GM23338 (cell line): ENCODE data around the gene METRN. TPM values are rescaled to one million over a fixed set of nuclear protein-coding genes. Genes with fewer than 3 reads are reported as not detected.

Experiments
- ATAC-seq: fragments of 200-7000 bp; cut with Tn5 transposase; 3 replicates; pipeline ENCODE4 v1.9.1; 2020
- DNase-seq: peaks from one replicate; pipeline ENCODE4 v3.0.0-alpha.2; 2015; ENCODE audit warnings: low spot score
- H2AFZ ChIP-seq: fragments of 200-600 bp; sonication (generic); 2 replicates; pipeline ENCODE4 v1.8.0; 2016; ENCODE audit warnings: antibody characterized with exemption, mild to moderate bottlenecking, moderate library complexity
- H3F3A ChIP-seq: fragments of 200-600 bp; sonication (generic); replicated peaks from 2 replicates; pipeline ENCODE4 v1.8.0; 2017; ENCODE audit warnings: antibody characterized with exemption, mixed run types, low read depth
- H3K27ac ChIP-seq: fragments of 200-600 bp; sonication (generic); 2 replicates; pipeline ENCODE4 v1.6.1; 2016; ENCODE audit warnings: low read depth
- H3K27me3 ChIP-seq: fragments of 200-600 bp; sonication (generic); 2 replicates; pipeline ENCODE4 v1.8.0; 2016; ENCODE audit warnings: mild to moderate bottlenecking, mixed run types, moderate library complexity; ENCODE audit not compliant: insufficient read depth
- H3K36me3 ChIP-seq: fragments of 200-600 bp; sonication (generic); 2 replicates; pipeline ENCODE4 v1.8.0; 2016; ENCODE audit warnings: mild to moderate bottlenecking; ENCODE audit not compliant: insufficient read depth
- H3K4me1 ChIP-seq: fragments of 200-600 bp; sonication (generic); 2 replicates; pipeline ENCODE4 v1.8.0; 2016; ENCODE audit warnings: mild to moderate bottlenecking, moderate library complexity; ENCODE audit not compliant: insufficient read depth
- H3K4me2 ChIP-seq: fragments of 200-600 bp; sonication (generic); 2 replicates; pipeline ENCODE4 v1.7.1; 2017; ENCODE audit warnings: mixed run types
- H3K4me3 ChIP-seq: fragments of 200-600 bp; sonication (generic); 2 replicates; pipeline ENCODE4 v1.6.1; 2016; ENCODE audit warnings: mixed run types
- H3K79me2 ChIP-seq: fragments of 200-600 bp; sonication (generic); replicated peaks from 2 replicates; pipeline ENCODE4 v1.8.0; 2017; ENCODE audit warnings: mild to moderate bottlenecking; ENCODE audit not compliant: insufficient read depth
- H3K9me2 ChIP-seq: fragments of 200-600 bp; sonication (generic); 2 replicates; pipeline ENCODE4 v1.8.0; 2017; ENCODE audit not compliant: insufficient read depth
- H4K20me1 ChIP-seq: fragments of 200-600 bp; sonication (generic); replicated peaks from 2 replicates; pipeline ENCODE4 v1.8.0; 2017; ENCODE audit warnings: mild to moderate bottlenecking; ENCODE audit not compliant: insufficient read depth
- H3K27ac Mint-ChIP-seq: 2 replicates; pipeline ENCODE4 v1.8.0; 2020; ENCODE audit warnings: inconsistent platforms, mild to moderate bottlenecking, moderate library complexity, mixed read lengths
- H3K27me3 Mint-ChIP-seq: 3 replicates; pipeline ENCODE4 v1.8.0; 2022; ENCODE audit warnings: low read depth, mild to moderate bottlenecking, moderate library complexity, mixed read lengths, inconsistent platforms; ENCODE audit not compliant: insufficient read depth, poor library complexity
- H3K36me3 Mint-ChIP-seq: 3 replicates; pipeline ENCODE4 v1.8.0; 2021; ENCODE audit warnings: low read depth, mild to moderate bottlenecking, inconsistent platforms, moderate library complexity, mixed read lengths
- H3K4me1 Mint-ChIP-seq: 3 replicates; pipeline ENCODE4 v1.8.0; 2020; ENCODE audit warnings: mild to moderate bottlenecking, inconsistent platforms, mixed read lengths
- H3K4me3 Mint-ChIP-seq: 3 replicates; pipeline ENCODE4 v1.8.0; 2021; ENCODE audit warnings: moderate library complexity, mild to moderate bottlenecking, inconsistent platforms, mixed read lengths
- H3K9me3 Mint-ChIP-seq: 3 replicates; pipeline ENCODE4 v1.8.0; 2020; ENCODE audit warnings: moderate library complexity, mild to moderate bottlenecking, inconsistent platforms, mixed read lengths
- CREB1 ChIP-seq: fragments of 250-450 bp; sonication (Bioruptor Pico); IDR thresholded peaks from 2 replicates; pipeline ENCODE4 v1.5.0; 2020; ENCODE audit warnings: low read depth, mild to moderate bottlenecking, moderate library complexity
- ETS1 ChIP-seq: IDR thresholded peaks from 2 replicates; pipeline ENCODE4 v1.6.1; 2016; ENCODE audit warnings: antibody characterized with exemption
- EZH2 ChIP-seq: fragments of 200-600 bp; sonication (generic); IDR thresholded peaks from one replicate; pipeline ENCODE4 v1.8.0; 2017; ENCODE audit warnings: antibody characterized with exemption, mild to moderate bottlenecking, low read depth; ENCODE audit not compliant: unreplicated experiment
- JUNB ChIP-seq: IDR thresholded peaks from one replicate; pipeline ENCODE4 v1.6.1; 2016; ENCODE audit warnings: antibody characterized with exemption; ENCODE audit not compliant: unreplicated experiment
- POLR2AphosphoS5 ChIP-seq: IDR thresholded peaks from 2 replicates; pipeline ENCODE4 v1.6.1; 2016; ENCODE audit warnings: antibody characterized with exemption, low read depth
- STAT1 ChIP-seq: IDR thresholded peaks from one replicate; pipeline ENCODE4 v1.6.1; 2016; ENCODE audit warnings: antibody characterized with exemption; ENCODE audit not compliant: unreplicated experiment
- ZNF331 ChIP-seq: fragments of 250-450 bp; sonication (Bioruptor Pico); IDR thresholded peaks from 2 replicates; pipeline ENCODE4 v1.5.0; 2020; ENCODE audit warnings: low read depth, mild to moderate bottlenecking, moderate library complexity
- ZNF462 ChIP-seq: fragments of 250-450 bp; sonication (Bioruptor Pico); IDR thresholded peaks from 2 replicates; pipeline ENCODE4 v1.5.0; 2020; ENCODE audit warnings: mild to moderate bottlenecking, moderate library complexity
- polyA plus RNA-seq: library from polyadenylated mRNA; unstranded; fragments of >200 nt; fragmentation: Nextera tagmentation; extraction: Ambion mirVana; gene quantifications from 2 replicates; pipeline ENCODE4 v1.2.1, GENCODE V29; 2016
- total RNA-seq: library from RNA; depleted of rRNA; stranded (reverse); fragments of >200 nt; shearing (Covaris generic); gene quantifications from 2 replicates; pipeline ENCODE4 v1.2.3, GENCODE V29; 2014
- TF ChIP-seq, protein P1 (sequence below): IDR thresholded peaks from one replicate; pipeline ENCODE4 v1.6.1; 2018; ENCODE audit warnings: antibody characterized with exemption; ENCODE audit not compliant: unreplicated experiment

The METRN gene
- total and polyA plus RNA-seq, 2 experiments from 2014 or later = 18.7 to 33.0 TPM

DNA sequence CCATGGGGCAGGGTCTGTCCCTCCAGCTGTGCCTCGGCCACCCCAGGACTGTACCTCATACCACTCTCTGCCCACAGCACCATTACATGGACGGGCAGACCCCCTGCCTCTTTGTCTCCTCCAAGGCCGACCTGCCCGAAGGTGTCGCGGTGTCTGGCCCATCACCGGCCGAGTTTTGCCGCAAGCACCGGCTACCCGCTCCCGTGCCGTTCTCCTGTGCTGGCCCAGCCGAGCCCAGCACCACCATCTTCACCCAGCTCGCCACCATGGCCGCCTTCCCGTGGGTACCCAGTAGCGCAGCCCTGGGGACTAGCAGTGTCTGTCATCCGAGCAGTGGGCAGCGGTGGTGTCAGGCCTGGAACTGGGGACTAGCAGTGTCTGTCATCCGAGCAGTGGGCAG lies 42.1 kb upstream of the METRN start:
- Mint-ChIP-seq H3K9me3 (no peaks in the 10 kb centered on the region), H3K27me3 (peaks cover 6% of the 10 kb centered on the region), H3K4me1 (peaks cover 12% of the 10 kb centered on the region; the same call in 2 of the 3 replicates), H3K36me3 (peaks cover 21% of the 10 kb centered on the region), H3K4me3 (no peak overlapping the region), H3K27ac (no peak overlapping the region)
- H3K27ac ChIP-seq = no peak overlapping the region
- ATAC-seq = no peak
- H3K4me3 ChIP-seq = no peak overlapping the region
- TF ChIP-seq ZNF462 = no peak
- H3K27me3 ChIP-seq = no peaks in the 10 kb centered on the region
- H3K4me1 ChIP-seq = peaks cover 11% of the 10 kb centered on the region; the same call in 1 of the 2 replicates
- no peak for DNase-seq
- H3K9me2 ChIP-seq = no peaks in the 10 kb centered on the region
- H4K20me1 ChIP-seq = peaks cover 3% of the 10 kb centered on the region
- H3K79me2 ChIP-seq = peaks cover 16% of the 10 kb centered on the region
- H3K4me2 ChIP-seq = no peak overlapping the region
- peaks cover 17% of the 10 kb centered on the region; the same call in 1 of the 2 replicates for H3F3A ChIP-seq
- H2AFZ ChIP-seq = no peak overlapping the region
- H3K36me3 ChIP-seq = peaks cover 11% of the 10 kb centered on the region; the same call in 1 of the 2 replicates

DNA sequence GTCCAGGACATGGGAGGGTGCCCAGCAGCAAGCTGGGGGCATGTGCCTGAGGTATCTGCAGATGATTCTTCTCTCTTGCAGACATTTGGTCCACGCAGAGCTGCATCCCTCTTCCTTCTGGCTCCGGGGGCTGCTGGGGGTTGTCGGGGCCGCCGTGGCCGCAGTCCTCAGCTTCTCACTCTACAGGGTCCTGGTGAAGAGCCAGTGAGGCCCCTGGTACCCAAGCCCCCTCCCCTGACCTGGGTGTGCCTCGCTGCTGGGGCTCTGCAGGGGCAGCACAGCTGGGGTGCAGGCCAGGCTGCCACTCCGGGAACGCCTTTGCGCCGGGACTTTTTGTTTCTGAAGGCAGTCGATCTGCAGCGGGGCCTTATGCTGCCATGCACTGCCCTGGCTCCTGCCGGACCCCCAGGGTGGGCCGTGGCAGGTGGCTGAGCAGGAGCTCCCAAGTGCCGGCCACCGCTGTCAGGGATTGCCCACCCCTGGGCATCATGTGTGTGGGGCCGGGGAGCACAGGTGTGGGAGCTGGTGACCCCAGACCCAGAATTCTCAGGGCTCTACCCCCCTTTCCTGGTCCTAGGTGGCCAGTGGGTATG lies 41.4 kb upstream of the METRN start:
- no peak overlapping the region for H3K4me3 Mint-ChIP-seq
- no peaks in the 10 kb centered on the region for H3K9me2 ChIP-seq
- no peak overlapping the region for H3K27ac ChIP-seq
- H3K79me2 ChIP-seq = peaks cover 12% of the 10 kb centered on the region
- H3F3A ChIP-seq = peaks cover 17% of the 10 kb centered on the region; the same call in 1 of the 2 replicates
- H3K36me3 ChIP-seq = peaks cover 11% of the 10 kb centered on the region; the same call in 1 of the 2 replicates
- no peak for DNase-seq
- no peak for ATAC-seq
- H3K4me2 ChIP-seq = no peak overlapping the region
- H3K9me3 Mint-ChIP-seq = no peaks in the 10 kb centered on the region
- H3K27me3 Mint-ChIP-seq = peaks cover 6% of the 10 kb centered on the region
- H2AFZ ChIP-seq = no peak overlapping the region
- peaks cover 3% of the 10 kb centered on the region for H4K20me1 ChIP-seq
- no peak overlapping the region for H3K27ac Mint-ChIP-seq
- no peaks in the 10 kb centered on the region for H3K27me3 ChIP-seq
- H3K4me3 ChIP-seq = no peak overlapping the region
- H3K36me3 Mint-ChIP-seq = peaks cover 21% of the 10 kb centered on the region
- H3K4me1 Mint-ChIP-seq = peaks cover 12% of the 10 kb centered on the region; the same call in 2 of the 3 replicates
- peaks cover 11% of the 10 kb centered on the region; the same call in 1 of the 2 replicates for H3K4me1 ChIP-seq
- no peak for TF ChIP-seq JUNB
- TF ChIP-seq POLR2AphosphoS5 = no peak
- TF ChIP-seq CREB1 = no peak
- TF ChIP-seq, protein P1, sequence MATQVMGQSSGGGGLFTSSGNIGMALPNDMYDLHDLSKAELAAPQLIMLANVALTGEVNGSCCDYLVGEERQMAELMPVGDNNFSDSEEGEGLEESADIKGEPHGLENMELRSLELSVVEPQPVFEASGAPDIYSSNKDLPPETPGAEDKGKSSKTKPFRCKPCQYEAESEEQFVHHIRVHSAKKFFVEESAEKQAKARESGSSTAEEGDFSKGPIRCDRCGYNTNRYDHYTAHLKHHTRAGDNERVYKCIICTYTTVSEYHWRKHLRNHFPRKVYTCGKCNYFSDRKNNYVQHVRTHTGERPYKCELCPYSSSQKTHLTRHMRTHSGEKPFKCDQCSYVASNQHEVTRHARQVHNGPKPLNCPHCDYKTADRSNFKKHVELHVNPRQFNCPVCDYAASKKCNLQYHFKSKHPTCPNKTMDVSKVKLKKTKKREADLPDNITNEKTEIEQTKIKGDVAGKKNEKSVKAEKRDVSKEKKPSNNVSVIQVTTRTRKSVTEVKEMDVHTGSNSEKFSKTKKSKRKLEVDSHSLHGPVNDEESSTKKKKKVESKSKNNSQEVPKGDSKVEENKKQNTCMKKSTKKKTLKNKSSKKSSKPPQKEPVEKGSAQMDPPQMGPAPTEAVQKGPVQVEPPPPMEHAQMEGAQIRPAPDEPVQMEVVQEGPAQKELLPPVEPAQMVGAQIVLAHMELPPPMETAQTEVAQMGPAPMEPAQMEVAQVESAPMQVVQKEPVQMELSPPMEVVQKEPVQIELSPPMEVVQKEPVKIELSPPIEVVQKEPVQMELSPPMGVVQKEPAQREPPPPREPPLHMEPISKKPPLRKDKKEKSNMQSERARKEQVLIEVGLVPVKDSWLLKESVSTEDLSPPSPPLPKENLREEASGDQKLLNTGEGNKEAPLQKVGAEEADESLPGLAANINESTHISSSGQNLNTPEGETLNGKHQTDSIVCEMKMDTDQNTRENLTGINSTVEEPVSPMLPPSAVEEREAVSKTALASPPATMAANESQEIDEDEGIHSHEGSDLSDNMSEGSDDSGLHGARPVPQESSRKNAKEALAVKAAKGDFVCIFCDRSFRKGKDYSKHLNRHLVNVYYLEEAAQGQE = no peak
- TF ChIP-seq ZNF331 (CRISPR knock-in tag) = no peak
- no peak for TF ChIP-seq EZH2
- no peak for TF ChIP-seq STAT1
- TF ChIP-seq ETS1 = no peak
